ENCODE data around the gene ABI2.

DNA sequence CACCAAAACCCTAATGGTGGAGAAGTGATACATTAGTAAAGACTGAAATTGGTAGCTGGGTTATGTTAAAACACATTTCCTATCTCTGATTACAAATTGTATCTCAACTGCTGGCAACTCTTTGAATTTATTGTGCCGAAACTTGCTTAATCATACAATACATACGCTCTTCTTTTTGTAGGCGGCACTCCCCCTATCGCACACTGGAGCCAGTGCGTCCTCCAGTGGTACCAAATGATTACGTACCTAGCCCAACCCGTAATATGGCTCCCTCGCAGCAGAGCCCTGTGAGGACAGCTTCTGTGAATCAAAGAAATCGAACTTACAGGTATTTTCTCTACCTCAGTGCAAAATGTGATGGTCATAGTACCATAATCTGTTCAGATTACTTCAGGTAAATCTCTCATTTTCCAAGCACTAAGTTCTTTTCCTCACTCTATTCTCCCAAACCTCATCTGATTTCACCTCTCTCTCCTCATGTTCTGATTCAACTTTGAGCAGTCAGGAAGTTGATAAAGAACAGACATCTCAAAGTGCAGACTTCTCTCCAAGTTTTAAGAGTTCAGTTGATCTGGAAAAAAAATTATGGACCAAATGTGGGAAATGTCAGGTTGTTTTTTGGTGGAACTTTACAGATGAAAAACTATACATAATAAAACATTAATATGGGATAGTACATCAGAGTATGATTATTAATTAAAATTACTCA is 66.5 kb downstream of the ABI2 start:
- TF ChIP-seq POLR2A (IDR thresholded peaks at IDR 0.05) (no peak), EP300 (IDR thresholded peaks at IDR 0.05) (no peak), POLR2AphosphoS5 (IDR thresholded peaks at IDR 0.05) (no peak)
- TF ChIP-seq, protein P1, sequence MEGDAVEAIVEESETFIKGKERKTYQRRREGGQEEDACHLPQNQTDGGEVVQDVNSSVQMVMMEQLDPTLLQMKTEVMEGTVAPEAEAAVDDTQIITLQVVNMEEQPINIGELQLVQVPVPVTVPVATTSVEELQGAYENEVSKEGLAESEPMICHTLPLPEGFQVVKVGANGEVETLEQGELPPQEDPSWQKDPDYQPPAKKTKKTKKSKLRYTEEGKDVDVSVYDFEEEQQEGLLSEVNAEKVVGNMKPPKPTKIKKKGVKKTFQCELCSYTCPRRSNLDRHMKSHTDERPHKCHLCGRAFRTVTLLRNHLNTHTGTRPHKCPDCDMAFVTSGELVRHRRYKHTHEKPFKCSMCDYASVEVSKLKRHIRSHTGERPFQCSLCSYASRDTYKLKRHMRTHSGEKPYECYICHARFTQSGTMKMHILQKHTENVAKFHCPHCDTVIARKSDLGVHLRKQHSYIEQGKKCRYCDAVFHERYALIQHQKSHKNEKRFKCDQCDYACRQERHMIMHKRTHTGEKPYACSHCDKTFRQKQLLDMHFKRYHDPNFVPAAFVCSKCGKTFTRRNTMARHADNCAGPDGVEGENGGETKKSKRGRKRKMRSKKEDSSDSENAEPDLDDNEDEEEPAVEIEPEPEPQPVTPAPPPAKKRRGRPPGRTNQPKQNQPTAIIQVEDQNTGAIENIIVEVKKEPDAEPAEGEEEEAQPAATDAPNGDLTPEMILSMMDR (IDR thresholded peaks at IDR 0.05), result no peak
